Endothelial cell of umbilical vein (primary cell): ENCODE results near the gene DAND5. TPM values are rescaled to one million over a fixed set of nuclear protein-coding genes. Genes with fewer than 3 reads are reported as not detected.

Experiments used
- BruUV-seq: library from RNA; stranded (reverse); fragments of 400-500 nt; replicated peaks from 2 replicates; lab custom pipeline; 2021; lab: Mats Ljungman, UMichigan
- CTCF ChIA-PET: fragments of 300-600, 350-600 bp; sonication (Branson Sonifier 250); formaldehyde crosslinking; loops from one replicate; lab custom pipeline; 2021; ENCODE audit warnings: antibody characterized with exemption, inconsistent platforms; lab: Charles Lee
- POLR2A ChIA-PET: fragments of 300-600, 350-600 bp; sonication (Branson Sonifier 250); formaldehyde crosslinking; loops from one replicate; lab custom pipeline; 2021; ENCODE audit warnings: antibody characterized with exemption, inconsistent platforms; lab: Charles Lee
- DNase-seq: peaks from one replicate; pipeline ENCODE4 v3.0.0-alpha.2; 2011; ENCODE audit warnings: low read depth, low spot score
- FAIRE-seq: peaks from 2 replicates; lab custom pipeline; 2011; peaks lifted over from hg19 to GRCh38; lab: Jason Lieb, UNC
- H2AFZ ChIP-seq: 2 replicates; pipeline ENCODE4 v1.6.0; 2012; ENCODE audit warnings: low read depth, low read length, control low read depth, inconsistent platforms
- H3K27ac ChIP-seq: 2 replicates; pipeline ENCODE4 v1.5.1; 2011; ENCODE audit warnings: low read depth, mild to moderate bottlenecking, control low read depth, low read length, moderate library complexity; ENCODE audit not compliant: insufficient read depth
- H3K27me3 ChIP-seq, 2 experiments: 2 replicates each; pipeline versions ENCODE4 v1.6.0 to v1.6.1; 2011; ENCODE audit warnings: low read length in 2 of 2, mixed read lengths in 1 of 2; ENCODE audit not compliant: control insufficient read depth in 2 of 2, insufficient read depth in 2 of 2
- H3K36me3 ChIP-seq, 2 experiments: 2 replicates in 1 of 2; 3 replicates in 1 of 2; pipeline ENCODE4 v1.5.1; 2011; ENCODE audit warnings: low read length in 2 of 2, mild to moderate bottlenecking in 1 of 2, moderate library complexity in 1 of 2; ENCODE audit not compliant: control insufficient read depth in 2 of 2, insufficient read depth in 2 of 2; ENCODE audit errors: extremely low read depth in 1 of 2
- H3K4me1 ChIP-seq: 3 replicates; pipeline ENCODE4 v1.5.1; 2011; ENCODE audit warnings: mild to moderate bottlenecking, low read length; ENCODE audit not compliant: control insufficient read depth, insufficient read depth; ENCODE audit errors: extremely low read depth
- H3K4me2 ChIP-seq: 2 replicates; pipeline ENCODE4 v1.6.1; 2011; ENCODE audit warnings: low read length, control low read depth, mixed read lengths; ENCODE audit not compliant: insufficient read depth
- H3K4me3 ChIP-seq, 3 experiments: fragments of 200-600 bp in 1 of 3; sonication (generic), shearing (Covaris generic) in 1 of 3; replicated peaks in 1 of 3; 2 replicates each; pipeline ENCODE4 v1.5.1; 2011 to 2016; ENCODE audit warnings: control low read depth in 3 of 3, low read length in 3 of 3, mild to moderate bottlenecking in 2 of 3, inconsistent platforms in 1 of 3, low read depth in 1 of 3, moderate library complexity in 1 of 3; ENCODE audit not compliant: insufficient read depth in 1 of 3
- H3K79me2 ChIP-seq: 2 replicates; pipeline ENCODE4 v1.6.0; 2012; ENCODE audit warnings: low read length, inconsistent platforms; ENCODE audit not compliant: control insufficient read depth, insufficient read depth
- H3K9ac ChIP-seq: replicated peaks from 2 replicates; pipeline ENCODE3; 2011; ENCODE audit warnings: low read length, control low read depth; ENCODE audit not compliant: insufficient read depth; ENCODE audit errors: extremely low read depth
- H3K9me1 ChIP-seq: replicated peaks from 3 replicates; pipeline ENCODE4 v1.6.0; 2011; ENCODE audit warnings: mild to moderate bottlenecking, low read length; ENCODE audit not compliant: control insufficient read depth, insufficient read depth; ENCODE audit errors: extremely low read depth
- H3K9me3 ChIP-seq: replicated peaks from 2 replicates; pipeline ENCODE4 v1.5.1; 2012; ENCODE audit warnings: low read length, inconsistent platforms; ENCODE audit not compliant: control insufficient read depth, insufficient read depth
- H4K20me1 ChIP-seq: replicated peaks from 2 replicates; pipeline ENCODE3; 2011; ENCODE audit warnings: mild to moderate bottlenecking, low read length; ENCODE audit not compliant: control insufficient read depth, insufficient read depth; ENCODE audit errors: extremely low read depth
- EZH2 ChIP-seq: IDR thresholded peaks from 2 replicates; pipeline ENCODE4 v1.6.1; 2012; ENCODE audit warnings: borderline replicate concordance, low read depth, mild to moderate bottlenecking, moderate library complexity, low read length, inconsistent platforms; ENCODE audit not compliant: severe bottlenecking
- FOS ChIP-seq: IDR thresholded peaks from 2 replicates; pipeline ENCODE4 v1.6.1; 2011; ENCODE audit warnings: mild to moderate bottlenecking, low read length, moderate library complexity, borderline replicate concordance; ENCODE audit not compliant: insufficient read depth
- GATA2 ChIP-seq: IDR thresholded peaks from 2 replicates; pipeline ENCODE4 v1.7.0; 2011; ENCODE audit warnings: low read depth, mild to moderate bottlenecking, moderate library complexity, mixed read lengths, low read length; ENCODE audit not compliant: insufficient read length, insufficient read depth
- JUN ChIP-seq: IDR thresholded peaks from 2 replicates; pipeline ENCODE4 v1.6.1; 2011; ENCODE audit warnings: borderline replicate concordance, low read depth; ENCODE audit not compliant: insufficient read length, insufficient read depth
- MAX ChIP-seq: IDR thresholded peaks from 2 replicates; pipeline ENCODE4 v1.6.1; 2011; ENCODE audit not compliant: insufficient read depth, insufficient read length
- MYC ChIP-seq: IDR thresholded peaks from one replicate; pipeline ENCODE4 v1.6.1; 2011; ENCODE audit warnings: mild to moderate bottlenecking, low read depth, low read length
- POLR2A ChIP-seq: IDR thresholded peaks from 2 replicates; pipeline ENCODE4 v1.6.1; 2012; ENCODE audit warnings: low read depth, mild to moderate bottlenecking, control low read depth, low read length
- POLR2AphosphoS5 ChIP-seq: IDR thresholded peaks from 2 replicates; pipeline ENCODE4 v1.6.1; 2012; ENCODE audit warnings: low read depth, mild to moderate bottlenecking, control low read depth, low read length, moderate library complexity; ENCODE audit not compliant: insufficient read depth
- dilution Hi-C: fragments of 300-500 bp; cut with MboI; formaldehyde crosslinking; loops from one replicate; pipeline ENCODE4 v1.15.0; 2019; ENCODE audit warnings: low sequenced_read_pairs; ENCODE audit not compliant: extremely low pct_ligation_motif_present
- intact Hi-C: fragments of 100-400 bp; cut with micrococcal nuclease; formaldehyde crosslinking; loops from one replicate; pipeline ENCODE4 v1.10.0; 2022
- polyA plus RNA-seq, 4 experiments: library from polyadenylated mRNA; depleted of rRNA in 3 of 4; stranded (reverse) in 3 of 4; unstranded in 1 of 4; fragments of >200 nt; gene quantifications; 2 replicates each; pipeline versions ENCODE4 v1.2.1 to v1.2.3, GENCODE V29; 2011 to 2012; ENCODE audit warnings: missing spikeins in 1 of 4
- total RNA-seq: library from RNA; stranded (reverse); gene quantifications from 2 replicates; pipeline ENCODE4 v1.2.3, GENCODE V29; 2021
- TF ChIP-seq, protein P1 (sequence below), 2 donors: IDR thresholded peaks; 1 replicate in 1 of 2; 2 replicates in 1 of 2; pipeline ENCODE4 v1.5.1; 2011; ENCODE audit warnings: low read length in 2 of 2, mild to moderate bottlenecking in 2 of 2, moderate library complexity in 2 of 2, control low read depth in 1 of 2, inconsistent platforms in 1 of 2, low read depth in 1 of 2; ENCODE audit not compliant: insufficient read depth in 1 of 2; ENCODE audit errors: extremely low read depth in 1 of 2

Gene DAND5
- total and polyA plus RNA-seq, 2 donors (not counting 3 experiments of a cell fraction or from before 2014, with no cell fraction given), result 0.06 to 0.20 TPM

DNA sequence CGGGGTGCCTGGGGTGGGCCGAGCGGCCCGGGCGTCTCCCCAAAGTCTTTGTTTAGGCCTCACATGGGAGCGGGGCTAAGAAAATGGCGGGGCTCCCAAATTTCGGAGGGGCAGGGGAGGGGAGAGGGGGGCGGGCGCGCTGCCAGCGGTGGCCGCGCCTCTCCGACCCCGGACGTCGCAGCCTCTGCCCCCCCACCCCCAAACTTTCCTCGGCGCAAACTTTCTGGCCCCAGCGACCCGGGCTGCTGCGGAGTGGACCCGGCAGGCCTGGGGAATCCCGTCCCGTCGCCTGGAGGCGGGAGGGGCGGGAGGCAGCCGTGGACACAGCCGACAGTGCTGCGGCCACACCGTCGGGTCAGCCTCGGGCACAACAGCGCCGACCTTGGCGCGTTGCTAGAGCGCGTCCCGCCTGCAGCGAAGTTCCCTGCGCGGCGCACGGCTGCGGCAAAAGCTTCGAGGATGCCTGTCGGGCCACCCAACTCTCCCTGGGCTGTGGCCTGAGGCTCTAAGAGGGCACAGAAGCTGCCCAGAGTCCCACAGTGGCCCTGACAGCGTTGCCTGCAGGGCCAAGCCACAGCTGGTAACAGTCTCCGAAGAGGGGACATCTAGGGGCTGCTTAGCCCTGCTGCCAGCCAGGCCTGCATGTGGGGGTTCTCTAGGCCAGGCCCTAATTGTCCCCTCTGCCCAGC is 27.2 kb downstream of the DAND5 start:
- ChIA-PET CTCF (interaction anchor here (0.8 to 3.7 kb wide), 4 partner anchors 33 to 98 kb away, joined by 3 to 24 read pairs (median 4); no protein-coding TSS in a partner anchor), POLR2A (no interaction called here)
- Histone ChIP-seq H2AFZ (peak overlapping the region; percentile 47), H3K4me3 (peak overlapping the region; percentile 2 to 85 (median 36)), H3K9me1 (no peaks in the 10 kb centered on the region), H3K9me3 (no peaks in the 10 kb centered on the region), H3K79me2 (no peaks in the 10 kb centered on the region), H3K36me3 (peaks cover 0 to 3% of the 10 kb centered on the region in 2 experiments), H3K4me1 (peaks cover 5% of the 10 kb centered on the region), H3K27me3 (no peaks in the 10 kb centered on the region), H3K9ac (no peak overlapping the region), H3K27ac (no peak overlapping the region), H3K4me2 (peak overlapping the region; percentile 18), H4K20me1 (no peaks in the 10 kb centered on the region)
- no TSS peak for BruUV-seq
- dilution Hi-C loops, result no loop called here
- DNase-seq (peak; percentile 23), FAIRE-seq (peak; percentile 18)
- no peak for TF ChIP-seq EZH2
- TF ChIP-seq POLR2AphosphoS5, result no peak
- no peak for TF ChIP-seq MAX
- TF ChIP-seq MYC, result no peak
- TF ChIP-seq GATA2, result no peak
- no peak for TF ChIP-seq JUN
- TF ChIP-seq POLR2A, result no peak
- no peak for TF ChIP-seq FOS
- TF ChIP-seq, protein P1, sequence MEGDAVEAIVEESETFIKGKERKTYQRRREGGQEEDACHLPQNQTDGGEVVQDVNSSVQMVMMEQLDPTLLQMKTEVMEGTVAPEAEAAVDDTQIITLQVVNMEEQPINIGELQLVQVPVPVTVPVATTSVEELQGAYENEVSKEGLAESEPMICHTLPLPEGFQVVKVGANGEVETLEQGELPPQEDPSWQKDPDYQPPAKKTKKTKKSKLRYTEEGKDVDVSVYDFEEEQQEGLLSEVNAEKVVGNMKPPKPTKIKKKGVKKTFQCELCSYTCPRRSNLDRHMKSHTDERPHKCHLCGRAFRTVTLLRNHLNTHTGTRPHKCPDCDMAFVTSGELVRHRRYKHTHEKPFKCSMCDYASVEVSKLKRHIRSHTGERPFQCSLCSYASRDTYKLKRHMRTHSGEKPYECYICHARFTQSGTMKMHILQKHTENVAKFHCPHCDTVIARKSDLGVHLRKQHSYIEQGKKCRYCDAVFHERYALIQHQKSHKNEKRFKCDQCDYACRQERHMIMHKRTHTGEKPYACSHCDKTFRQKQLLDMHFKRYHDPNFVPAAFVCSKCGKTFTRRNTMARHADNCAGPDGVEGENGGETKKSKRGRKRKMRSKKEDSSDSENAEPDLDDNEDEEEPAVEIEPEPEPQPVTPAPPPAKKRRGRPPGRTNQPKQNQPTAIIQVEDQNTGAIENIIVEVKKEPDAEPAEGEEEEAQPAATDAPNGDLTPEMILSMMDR (IDR thresholded peaks at IDR 0.05; ENCODE audit: extremely low read depth in 1 of 2, insufficient read depth in 1 of 2, low read depth in 1 of 2, low read length in 2 of 2), result no peak
- intact Hi-C loops, result loop anchor here (1.0 to 2.0 kb wide), 2 partner anchors 16 to 65 kb away; no protein-coding TSS in a partner anchor
